MM.1S (cell line): ENCODE results near the gene ENGASE.

Experiments used
- DNase-seq: peaks from one replicate; pipeline ENCODE4 v3.0.0-alpha.2; 2015
- H2AFZ ChIP-seq: fragments of 300-600 bp; sonication (generic); 2 replicates; pipeline ENCODE4 v1.6.0; 2016; ENCODE audit warnings: antibody characterized with exemption, low read length
- H3F3A ChIP-seq: fragments of 300-600 bp; sonication (generic); 2 replicates; pipeline ENCODE4 v1.6.1; 2016; ENCODE audit warnings: mild to moderate bottlenecking, antibody characterized with exemption, low read length, moderate library complexity, mixed read lengths; ENCODE audit not compliant: insufficient read depth
- H3K27ac ChIP-seq: fragments of 300-600 bp; sonication (generic); 2 replicates; pipeline ENCODE4 v1.5.1; 2016; ENCODE audit warnings: mild to moderate bottlenecking, low read length
- H3K27me3 ChIP-seq: fragments of 300-600 bp; sonication (generic); replicated peaks from 2 replicates; pipeline ENCODE4 v1.6.0; 2016; ENCODE audit warnings: low read length; ENCODE audit not compliant: insufficient read depth
- H3K36me3 ChIP-seq: fragments of 300-600 bp; sonication (generic); replicated peaks from 2 replicates; pipeline ENCODE4 v1.6.1; 2016; ENCODE audit warnings: mild to moderate bottlenecking, low read length, mixed read lengths; ENCODE audit not compliant: insufficient read depth
- H3K4me1 ChIP-seq: fragments of 300-600 bp; sonication (generic); 2 replicates; pipeline ENCODE4 v1.6.1; 2016; ENCODE audit warnings: low read length, mixed read lengths
- H3K4me2 ChIP-seq: fragments of 300-600 bp; sonication (generic); 2 replicates; pipeline ENCODE4 v1.6.0; 2016; ENCODE audit warnings: low read depth, low read length
- H3K4me3 ChIP-seq: fragments of 300-600 bp; sonication (generic); 2 replicates; pipeline ENCODE4 v1.5.1; 2016; ENCODE audit warnings: low read length, mixed read lengths
- H3K79me2 ChIP-seq: fragments of 300-600 bp; sonication (generic); 2 replicates; pipeline ENCODE4 v1.6.1; 2016; ENCODE audit warnings: mixed run types, low read length, mixed read lengths
- H3K9ac ChIP-seq: fragments of 300-600 bp; sonication (generic); 2 replicates; pipeline ENCODE4 v1.6.1; 2016; ENCODE audit warnings: low read length, mixed read lengths
- H3K9me2 ChIP-seq: fragments of 300-600 bp; sonication (generic); replicated peaks from 2 replicates; pipeline ENCODE4 v1.6.1; 2016; ENCODE audit warnings: mild to moderate bottlenecking, low read length, mixed read lengths; ENCODE audit not compliant: insufficient read depth
- H3K9me3 ChIP-seq: fragments of 300-600 bp; sonication (generic); replicated peaks from 2 replicates; pipeline ENCODE4 v1.6.1; 2016; ENCODE audit warnings: mild to moderate bottlenecking, low read length, mixed read lengths; ENCODE audit not compliant: insufficient read depth
- H4K20me1 ChIP-seq: fragments of 300-600 bp; sonication (generic); 2 replicates; pipeline ENCODE4 v1.6.1; 2016; ENCODE audit warnings: mild to moderate bottlenecking, low read length, moderate library complexity, mixed read lengths; ENCODE audit not compliant: insufficient read depth
- EZH2 ChIP-seq: fragments of 300-600 bp; sonication (generic); optimal IDR thresholded peaks from 2 replicates; pipeline ENCODE3; 2017; ENCODE audit warnings: low read depth, mild to moderate bottlenecking, antibody characterized with exemption, low read length, mixed read lengths
- EZH2phosphoT487 ChIP-seq: fragments of 300-600 bp; sonication (generic); IDR thresholded peaks from 2 replicates; pipeline ENCODE4 v1.6.1; 2018; ENCODE audit warnings: antibody characterized with exemption, low read length
- TF ChIP-seq, protein P1 (sequence below): fragments of 300-600 bp; sonication (generic); IDR thresholded peaks from 2 replicates; pipeline ENCODE4 v1.5.1; 2016; ENCODE audit warnings: antibody characterized with exemption, low read length, mixed read lengths

Gene ENGASE

GRCh38 chr17:79054200-79054960 lies 20.2 kb upstream of the ENGASE start:
- Histone ChIP-seq H3K27ac (no peak overlapping the region), H4K20me1 (no peaks in the 10 kb centered on the region), H3K4me2 (no peak overlapping the region), H3K36me3 (no peaks in the 10 kb centered on the region), H3K27me3 (peaks cover 72% of the 10 kb centered on the region), H3K9ac (no peak overlapping the region), H3K9me3 (no peaks in the 10 kb centered on the region), H3K4me1 (no peaks in the 10 kb centered on the region), H3K79me2 (no peaks in the 10 kb centered on the region), H3F3A (no peaks in the 10 kb centered on the region), H3K4me3 (no peak overlapping the region), H2AFZ (no peak overlapping the region), H3K9me2 (no peaks in the 10 kb centered on the region)
- TF ChIP-seq, protein P1, sequence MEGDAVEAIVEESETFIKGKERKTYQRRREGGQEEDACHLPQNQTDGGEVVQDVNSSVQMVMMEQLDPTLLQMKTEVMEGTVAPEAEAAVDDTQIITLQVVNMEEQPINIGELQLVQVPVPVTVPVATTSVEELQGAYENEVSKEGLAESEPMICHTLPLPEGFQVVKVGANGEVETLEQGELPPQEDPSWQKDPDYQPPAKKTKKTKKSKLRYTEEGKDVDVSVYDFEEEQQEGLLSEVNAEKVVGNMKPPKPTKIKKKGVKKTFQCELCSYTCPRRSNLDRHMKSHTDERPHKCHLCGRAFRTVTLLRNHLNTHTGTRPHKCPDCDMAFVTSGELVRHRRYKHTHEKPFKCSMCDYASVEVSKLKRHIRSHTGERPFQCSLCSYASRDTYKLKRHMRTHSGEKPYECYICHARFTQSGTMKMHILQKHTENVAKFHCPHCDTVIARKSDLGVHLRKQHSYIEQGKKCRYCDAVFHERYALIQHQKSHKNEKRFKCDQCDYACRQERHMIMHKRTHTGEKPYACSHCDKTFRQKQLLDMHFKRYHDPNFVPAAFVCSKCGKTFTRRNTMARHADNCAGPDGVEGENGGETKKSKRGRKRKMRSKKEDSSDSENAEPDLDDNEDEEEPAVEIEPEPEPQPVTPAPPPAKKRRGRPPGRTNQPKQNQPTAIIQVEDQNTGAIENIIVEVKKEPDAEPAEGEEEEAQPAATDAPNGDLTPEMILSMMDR, result no peak
- TF ChIP-seq EZH2phosphoT487 (no peak), EZH2 (no peak)
- DNase-seq, result no peak

DNA sequence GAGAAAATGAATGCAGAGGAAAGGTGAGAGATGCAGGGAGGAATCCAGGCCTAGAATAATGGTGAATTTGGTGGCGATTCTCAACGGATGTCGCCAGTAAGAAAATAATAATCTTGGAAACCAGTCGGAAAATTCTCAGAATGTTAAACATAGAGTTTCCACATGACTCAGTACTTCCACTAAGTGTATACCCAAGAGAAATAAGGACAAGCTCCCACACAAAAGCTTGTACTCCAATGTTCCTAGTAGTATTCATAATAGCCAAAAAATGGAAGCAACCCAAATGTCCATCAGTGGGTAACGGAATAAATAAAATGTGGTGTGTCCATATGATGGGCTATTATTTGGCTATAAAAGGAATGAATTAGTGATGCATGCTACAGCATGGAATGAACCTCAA lies 19.4 kb upstream of the ENGASE start:
- Histone ChIP-seq H3K27ac (no peak overlapping the region), H4K20me1 (no peaks in the 10 kb centered on the region), H3K4me3 (no peak overlapping the region), H3K4me2 (no peak overlapping the region), H3F3A (no peaks in the 10 kb centered on the region), H3K4me1 (no peaks in the 10 kb centered on the region), H3K9me3 (no peaks in the 10 kb centered on the region), H3K9ac (no peak overlapping the region), H3K36me3 (no peaks in the 10 kb centered on the region), H3K79me2 (no peaks in the 10 kb centered on the region), H3K9me2 (no peaks in the 10 kb centered on the region), H3K27me3 (peaks cover 69% of the 10 kb centered on the region), H2AFZ (no peak overlapping the region)
- DNase-seq, result no peak
- TF ChIP-seq EZH2 (no peak), EZH2phosphoT487 (no peak)
- TF ChIP-seq, protein P1, result no peak

DNA sequence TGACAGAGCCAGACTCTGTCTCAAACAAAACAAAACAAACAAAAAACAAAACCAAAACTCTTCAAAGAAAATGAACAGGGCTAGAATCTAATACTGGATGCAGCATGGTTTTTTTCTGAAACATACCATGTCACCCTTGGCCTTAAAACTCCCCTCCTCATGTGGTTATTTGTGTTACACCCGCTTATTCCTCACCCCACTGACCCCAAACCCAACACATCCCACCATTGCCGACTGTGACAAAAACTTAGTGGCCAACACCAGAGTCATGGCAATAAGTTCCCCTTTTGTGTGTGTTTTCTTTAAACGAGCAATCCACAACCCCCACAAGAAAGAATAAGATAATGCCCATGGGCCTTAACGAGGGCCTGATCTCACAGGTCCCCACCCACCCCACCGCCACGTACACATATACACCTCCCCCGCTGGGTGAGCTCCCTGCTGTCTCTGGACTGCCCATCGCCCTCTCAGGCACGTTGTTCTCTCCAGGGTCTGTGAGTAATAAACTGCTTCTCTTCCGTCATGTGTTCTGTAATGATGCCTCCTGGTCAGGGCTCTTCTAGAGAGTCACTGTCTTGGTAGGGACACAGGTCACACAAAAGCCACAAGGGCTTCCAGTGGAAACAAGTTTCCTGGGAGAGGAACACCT lies 16.8 kb upstream of the ENGASE start:
- TF ChIP-seq EZH2, result no peak
- Histone ChIP-seq H3K27me3 (peaks cover 58% of the 10 kb centered on the region), H3F3A (no peaks in the 10 kb centered on the region), H3K9me3 (no peaks in the 10 kb centered on the region), H3K9ac (no peak overlapping the region), H3K4me2 (no peak overlapping the region), H3K4me1 (no peaks in the 10 kb centered on the region), H2AFZ (no peak overlapping the region), H4K20me1 (no peaks in the 10 kb centered on the region), H3K4me3 (no peak overlapping the region), H3K79me2 (no peaks in the 10 kb centered on the region), H3K27ac (no peak overlapping the region), H3K36me3 (no peaks in the 10 kb centered on the region), H3K9me2 (no peaks in the 10 kb centered on the region)
- no peak for DNase-seq

GRCh38 chr17:79062691-79063090 lies 11.9 kb upstream of the ENGASE start:
- DNase-seq, result no peak
- Histone ChIP-seq H3K9ac (no peak overlapping the region), H3K4me3 (no peak overlapping the region), H3K36me3 (no peaks in the 10 kb centered on the region), H2AFZ (no peak overlapping the region), H4K20me1 (no peaks in the 10 kb centered on the region), H3K27me3 (peaks cover 40% of the 10 kb centered on the region), H3K9me2 (no peaks in the 10 kb centered on the region), H3K79me2 (no peaks in the 10 kb centered on the region), H3K4me2 (no peak overlapping the region), H3K9me3 (no peaks in the 10 kb centered on the region), H3K4me1 (no peaks in the 10 kb centered on the region), H3F3A (no peaks in the 10 kb centered on the region), H3K27ac (no peak overlapping the region)
- TF ChIP-seq EZH2 (no peak), EZH2phosphoT487 (no peak)
- TF ChIP-seq, protein P1, result no peak
